ENCODE data around the gene TMIGD1.

GRCh38 chr17:30332057-30332542 is 1.8 kb downstream of the TMIGD1 start:
- TF ChIP-seq CTCF (IDR thresholded peaks at IDR 0.05; ENCODE audit: insufficient read depth, low read depth, low read length) (no peak), EZH2 (IDR thresholded peaks at IDR 0.05; ENCODE audit: insufficient read depth, low read length) (no peak)
